Measurements from ENCODE around the gene MYOZ2.

- TF ChIP-seq GATA3 (IDR thresholded peaks at IDR 0.05; ENCODE audit: low read depth, low read length) (no peak), GATA2 (IDR thresholded peaks at IDR 0.05; ENCODE audit: low read depth, low read length) (no peak)
Measured at GRCh38 chr4:119142833-119143232, 7.2 kb downstream of the MYOZ2 start.

Measured in SH-SY5Y (cell line).